Ishikawa (cell line): ENCODE measurements around the gene DNAJC30.

Experiments used
- CEBPB ChIP-seq: IDR thresholded peaks from 2 replicates; pipeline ENCODE4 v1.6.1; 2012
- EGR1 ChIP-seq: IDR thresholded peaks from 2 replicates; pipeline ENCODE4 v1.6.1; 2012
- MAX ChIP-seq: IDR thresholded peaks from 2 replicates; pipeline ENCODE4 v1.6.1; 2012
- NFIC ChIP-seq: IDR thresholded peaks from 2 replicates; pipeline ENCODE4 v1.6.1; 2012
- REST ChIP-seq: IDR thresholded peaks from 2 replicates; pipeline ENCODE4 v1.6.1; 2012; ENCODE audit warnings: low read depth, mild to moderate bottlenecking
- TAF1 ChIP-seq: IDR thresholded peaks from 2 replicates; pipeline ENCODE4 v1.6.1; 2012; ENCODE audit warnings: low read depth, mild to moderate bottlenecking
- TCF12 ChIP-seq: IDR thresholded peaks from 2 replicates; pipeline ENCODE4 v1.6.1; 2012; ENCODE audit warnings: low read depth
- ZBTB7A ChIP-seq: IDR thresholded peaks from 2 replicates; pipeline ENCODE4 v1.6.1; 2012; ENCODE audit warnings: low read depth

GRCh38 chr7:73688288-73688687 is 5.0 kb upstream of the DNAJC30 start:
- TF ChIP-seq NFIC (no peak), REST (no peak), EGR1 (no peak), TCF12 (no peak), ZBTB7A (no peak), TAF1 (no peak), CEBPB (no peak), MAX (no peak)
